ENCODE data around the gene CHST3.
"Not testable (repeated sequence)": the region's sequence is repeated elsewhere in the genome, so short reads cannot be mapped to it uniquely, and the experiment has no call there.

CHST3 gene

DNA sequence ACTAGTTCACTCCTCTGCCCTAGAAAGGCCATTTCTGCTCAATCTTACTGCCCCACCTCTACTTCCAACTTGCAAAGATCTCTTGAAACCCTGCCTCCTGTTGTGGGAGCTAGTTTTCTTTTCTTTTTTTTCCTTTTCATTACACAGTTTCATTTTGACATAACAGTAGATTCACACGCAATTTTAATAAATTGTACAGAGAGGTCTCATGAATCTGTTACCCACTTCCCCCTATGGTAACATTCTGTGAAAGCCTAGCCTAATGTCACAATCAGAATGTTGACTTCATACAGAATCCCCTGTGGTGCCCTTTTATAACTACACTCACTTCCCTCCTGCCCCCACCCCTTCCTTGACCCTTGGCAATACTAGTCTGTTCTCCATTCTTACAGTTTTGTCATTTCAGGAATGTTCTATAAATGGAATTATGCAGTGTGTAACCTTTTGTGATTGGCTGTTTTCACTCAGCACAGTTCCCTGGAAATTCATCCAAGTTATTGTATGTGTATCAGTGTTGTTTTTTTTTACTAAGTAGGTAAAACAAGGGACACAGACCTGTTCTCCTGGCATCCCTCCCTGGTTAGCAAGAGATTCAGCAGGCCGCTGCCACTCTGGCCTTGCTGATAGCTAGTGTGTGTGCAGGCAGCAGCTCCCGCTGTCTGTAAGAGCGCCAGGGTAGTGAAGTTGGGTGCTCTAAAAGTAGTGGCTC is 21.5 kb downstream of the CHST3 start:
- FAIRE-seq (no peak), DNase-seq (ENCODE audit: insufficient read length, low spot score) (no peak)

DNA sequence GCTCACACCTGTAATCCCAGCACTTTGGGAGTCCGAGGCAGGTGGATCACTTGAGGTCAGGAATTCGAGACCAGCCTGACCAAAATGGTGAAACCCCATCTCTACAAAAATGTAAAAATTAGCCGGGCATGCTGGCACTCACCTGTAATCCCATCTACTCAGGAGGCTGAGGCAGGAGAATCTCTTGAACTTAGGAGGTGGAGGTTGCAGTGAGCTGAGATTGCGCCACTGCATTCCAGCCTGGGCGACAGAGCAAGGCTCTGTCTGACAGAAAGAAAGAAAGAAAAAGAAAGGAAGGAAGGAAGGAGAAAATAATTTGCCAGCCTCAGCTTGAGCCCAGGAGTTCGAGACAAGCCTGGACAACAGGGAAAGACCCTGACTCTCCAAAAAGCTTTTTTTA is 24.7 kb downstream of the CHST3 start:
- DNase-seq (ENCODE audit: insufficient read length, low spot score); FAIRE-seq: not testable (repeated sequence)

DNA sequence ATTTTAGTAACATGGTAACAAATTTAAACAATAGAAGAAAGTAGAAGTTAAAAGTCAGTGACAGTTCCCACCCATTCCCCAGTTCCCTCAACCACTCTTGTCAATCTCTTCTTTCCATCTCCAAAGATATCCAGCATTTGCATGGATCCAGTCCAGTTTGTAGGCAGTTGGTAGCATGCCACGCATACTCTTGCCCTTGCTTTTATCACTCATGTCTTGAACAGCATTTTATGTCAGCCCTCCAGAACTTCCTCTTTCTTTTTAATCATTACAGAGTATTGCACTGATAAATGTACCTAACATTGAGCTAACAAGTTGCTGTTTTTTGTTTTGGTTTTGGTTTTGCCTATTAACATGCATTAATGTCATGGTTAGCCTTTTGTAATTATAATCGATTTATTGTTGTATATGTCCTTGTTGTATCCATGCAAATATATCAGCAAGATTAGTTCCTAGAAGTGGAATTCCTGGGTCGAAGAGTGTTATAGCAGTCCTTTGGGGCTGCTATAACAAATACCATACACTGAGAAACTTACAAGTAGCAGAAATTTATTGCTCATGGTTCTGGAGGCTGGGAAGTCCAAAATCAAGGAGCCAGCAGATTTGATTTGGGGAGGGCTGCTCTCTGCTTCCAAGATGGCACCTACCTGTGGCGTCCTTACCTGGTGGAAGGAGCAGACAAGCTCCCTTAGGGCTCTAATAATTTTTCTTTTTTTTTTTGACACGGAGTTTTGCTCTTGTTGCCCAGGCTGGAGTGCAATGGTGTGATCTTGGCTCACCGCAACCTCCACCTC is 25.7 kb downstream of the CHST3 start:
- no peak for FAIRE-seq
- no peak for DNase-seq (ENCODE audit: insufficient read length, low spot score)

DNA sequence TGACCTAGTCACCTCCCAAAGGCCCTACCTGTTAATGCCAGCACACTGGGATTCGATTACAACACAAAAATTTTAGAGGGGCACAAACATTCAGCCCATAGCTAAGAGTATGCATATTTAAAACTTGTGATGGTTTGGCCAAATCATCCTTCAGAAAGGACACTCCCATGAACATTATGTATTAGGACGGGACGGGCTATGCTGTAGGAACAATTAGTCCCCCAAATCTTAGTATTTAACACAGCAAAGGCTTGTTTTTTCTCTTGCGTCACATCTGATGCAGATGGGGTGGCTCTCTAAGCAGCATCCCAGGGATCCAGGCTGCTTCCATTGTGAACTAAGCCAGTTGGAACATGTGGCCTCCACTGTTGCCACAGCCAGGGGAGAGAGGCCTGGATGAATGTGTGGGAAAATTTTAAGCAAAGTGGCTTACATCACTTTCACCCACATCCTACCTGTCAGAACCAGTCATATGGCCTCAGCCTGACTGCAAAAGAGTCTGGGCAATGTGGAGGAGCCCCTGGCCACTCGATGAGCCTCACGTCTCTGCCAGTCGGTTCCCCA is 26.6 kb downstream of the CHST3 start:
- DNase-seq (ENCODE audit: insufficient read length, low spot score): no peak
- FAIRE-seq: no peak

DNA sequence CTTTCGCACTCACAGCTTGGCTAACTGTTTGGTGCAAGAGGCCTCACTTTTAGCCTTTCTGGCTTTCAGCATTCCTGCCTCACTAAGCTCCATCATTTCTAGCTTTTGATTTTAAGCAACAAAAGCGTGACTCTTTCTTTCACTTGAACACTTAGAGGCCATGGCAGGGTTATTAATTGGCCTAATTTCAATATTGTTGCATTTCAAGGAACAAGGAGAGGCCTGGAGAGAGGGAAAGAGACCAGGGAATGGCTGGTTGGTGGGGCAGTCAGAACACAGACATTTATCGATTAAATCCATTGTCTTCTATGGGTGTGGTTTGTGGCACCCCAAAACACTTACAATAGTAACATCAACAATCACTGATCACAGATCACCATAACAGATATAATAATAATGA is 31.3 kb downstream of the CHST3 start:
- no peak for DNase-seq (ENCODE audit: insufficient read length, low spot score)
- FAIRE-seq: no peak

DNA sequence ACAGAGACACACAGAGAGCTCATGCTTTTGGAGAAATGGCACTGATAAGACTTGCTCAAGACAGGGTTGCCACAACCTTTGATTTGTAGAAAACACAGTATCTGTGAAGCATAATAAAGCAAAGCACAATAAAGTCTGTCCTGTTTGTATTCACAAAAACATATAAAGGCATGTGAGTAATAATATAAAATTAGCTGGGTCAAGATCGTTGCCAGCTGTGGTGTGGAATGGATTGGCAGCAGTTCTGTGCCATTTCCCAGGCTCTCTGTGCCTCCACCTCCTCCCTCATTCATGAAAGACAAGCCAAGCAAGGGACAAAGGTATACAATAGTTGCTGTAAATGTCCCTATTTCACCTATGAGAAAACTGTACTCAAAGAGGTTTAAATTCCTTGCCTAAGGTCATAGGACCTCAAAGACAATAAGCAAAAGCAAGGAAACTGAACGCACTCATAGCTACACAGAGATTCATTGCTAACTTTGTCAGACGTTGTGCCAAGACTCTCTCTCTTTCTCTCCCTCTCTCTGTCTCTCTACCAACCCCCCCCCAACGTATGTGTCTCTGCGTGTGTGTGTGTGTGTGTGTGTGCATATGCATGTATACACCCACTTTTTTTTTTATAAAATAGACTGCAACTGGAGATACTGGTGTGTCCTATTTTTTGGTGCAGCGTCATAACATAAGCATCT is 31.8 kb downstream of the CHST3 start:
- no peak for FAIRE-seq
- no peak for DNase-seq (ENCODE audit: insufficient read length, low spot score)

DNA sequence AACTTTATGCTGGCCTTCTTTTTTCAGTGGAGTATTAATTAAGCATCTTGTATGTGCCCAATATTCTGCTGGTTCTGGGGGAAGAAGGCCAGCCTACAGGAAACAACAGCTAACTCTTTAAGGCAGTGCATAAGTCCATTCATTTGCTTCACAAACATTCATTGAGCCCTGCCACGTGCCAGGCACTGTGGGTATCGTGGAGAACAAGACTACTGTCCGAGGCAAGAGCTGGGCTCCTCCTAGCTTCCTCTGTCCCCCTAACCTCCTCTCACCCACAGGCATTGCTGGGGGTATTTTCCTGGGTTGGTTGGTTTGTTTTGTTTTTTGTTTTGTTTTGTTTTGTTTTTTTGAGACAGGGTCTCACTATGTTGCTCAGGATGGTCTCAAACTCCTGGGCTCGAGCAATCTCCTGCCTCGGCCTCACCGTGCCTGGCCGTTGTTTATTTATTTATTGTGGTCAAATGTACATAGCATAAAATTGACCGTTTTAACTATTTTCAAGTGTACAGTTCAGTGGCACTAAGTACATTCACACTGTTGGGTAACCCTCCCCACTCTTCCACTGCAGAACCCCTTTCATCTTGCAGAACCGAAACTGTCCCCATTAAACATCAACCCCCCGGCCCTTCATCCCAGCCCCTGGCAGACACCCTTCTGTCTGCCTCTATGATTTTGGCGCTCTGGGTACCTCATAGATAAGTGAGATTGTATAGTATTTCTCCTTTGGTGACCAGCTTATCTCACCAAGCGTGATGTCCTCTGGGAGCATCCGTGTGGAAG is 32.6 kb downstream of the CHST3 start:
- DNase-seq (ENCODE audit: insufficient read length, low spot score): no peak
- no peak for FAIRE-seq

DNA sequence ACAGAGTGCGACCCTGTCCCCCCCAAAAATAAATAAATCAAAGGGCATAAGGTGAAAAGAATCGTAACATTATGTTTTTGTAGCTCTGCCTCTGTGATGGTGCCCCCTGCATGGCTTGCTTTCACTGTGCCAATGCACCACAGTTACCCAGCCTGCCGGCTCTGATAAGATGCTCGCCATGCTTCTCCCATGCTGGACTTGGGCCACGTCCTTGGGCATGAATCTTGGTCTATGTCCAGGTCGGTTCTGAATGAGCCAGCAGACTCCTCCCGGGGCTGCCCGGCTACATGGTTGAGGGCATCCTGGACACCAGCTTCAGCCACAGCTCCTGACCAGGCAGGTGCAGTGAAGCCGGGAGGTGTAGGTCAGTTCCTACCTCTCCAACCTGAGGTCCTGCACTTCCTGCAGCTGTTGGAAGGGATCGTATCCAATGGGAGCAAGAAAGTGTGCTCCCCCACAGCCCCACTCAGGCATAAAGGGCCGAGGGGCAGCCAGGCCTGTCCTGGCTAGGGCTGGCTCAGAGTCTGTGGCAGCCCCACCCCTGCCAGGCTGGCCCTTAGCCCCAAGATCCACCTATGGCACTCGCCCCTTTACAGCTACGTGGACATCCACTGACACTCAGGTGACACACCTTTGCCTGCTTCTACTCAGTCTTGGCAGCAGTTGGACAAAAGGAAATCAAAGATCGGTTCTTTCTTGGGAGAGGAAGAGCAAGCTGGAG is 34.1 kb downstream of the CHST3 start:
- FAIRE-seq (peak; percentile 66), DNase-seq (ENCODE audit: insufficient read length, low spot score) (no peak)

DNA sequence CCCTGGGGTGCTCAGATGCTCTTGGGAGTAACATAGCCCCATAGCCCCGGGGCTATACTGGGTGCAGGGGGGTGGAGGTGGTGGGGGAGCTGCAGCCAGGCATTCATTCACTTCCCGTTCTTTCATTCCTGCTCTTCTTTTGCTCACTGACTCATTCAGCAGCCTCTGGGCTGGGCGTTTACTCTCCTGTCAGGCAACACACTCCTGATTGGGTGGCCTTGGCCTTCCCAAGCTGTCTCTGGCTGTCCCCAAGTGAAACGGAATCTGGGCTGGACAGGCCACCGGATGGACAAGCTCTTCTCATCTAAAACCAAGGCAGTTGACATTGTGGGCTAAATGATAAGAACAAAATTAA is 34.6 kb downstream of the CHST3 start:
- DNase-seq (ENCODE audit: insufficient read length, low spot score): peak; percentile 88
- peak; percentile 78 for FAIRE-seq

DNA sequence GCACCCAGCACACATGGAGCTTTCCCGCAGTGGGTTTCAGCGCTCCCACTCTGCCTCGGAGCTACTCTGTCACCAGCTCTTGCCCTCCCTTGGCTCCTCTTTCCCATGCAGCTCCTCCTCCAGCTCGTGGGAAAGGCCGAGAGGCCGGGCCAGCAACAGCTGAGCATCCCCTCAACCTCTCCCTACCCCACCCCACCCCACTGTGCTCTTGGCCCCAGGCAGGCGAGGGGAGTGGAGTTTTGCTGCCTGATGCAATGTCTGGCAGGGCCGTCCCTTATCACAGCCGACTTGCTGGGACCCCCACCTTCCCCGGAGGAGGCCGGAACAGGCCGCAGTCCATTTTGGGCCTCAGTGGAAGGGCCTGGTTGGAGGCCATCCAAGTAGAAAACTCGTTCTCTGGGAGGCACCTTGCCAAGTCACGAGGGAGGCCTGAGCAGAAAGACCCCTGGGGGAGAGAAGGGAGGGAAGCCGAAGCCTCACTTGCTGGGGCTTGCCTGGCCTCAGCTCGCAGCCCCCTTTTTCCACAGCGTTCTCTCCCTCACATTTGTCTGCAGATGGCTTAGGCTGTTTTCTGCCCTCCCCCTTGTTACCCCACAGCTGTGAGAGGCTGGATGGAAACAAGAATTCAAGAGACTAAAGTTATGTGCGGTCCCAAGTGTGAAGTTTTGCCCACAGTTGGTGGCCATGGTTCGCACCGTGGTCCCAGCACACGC is 35.3 kb downstream of the CHST3 start:
- FAIRE-seq: no peak
- no peak for DNase-seq (ENCODE audit: insufficient read length, low spot score)

DNA sequence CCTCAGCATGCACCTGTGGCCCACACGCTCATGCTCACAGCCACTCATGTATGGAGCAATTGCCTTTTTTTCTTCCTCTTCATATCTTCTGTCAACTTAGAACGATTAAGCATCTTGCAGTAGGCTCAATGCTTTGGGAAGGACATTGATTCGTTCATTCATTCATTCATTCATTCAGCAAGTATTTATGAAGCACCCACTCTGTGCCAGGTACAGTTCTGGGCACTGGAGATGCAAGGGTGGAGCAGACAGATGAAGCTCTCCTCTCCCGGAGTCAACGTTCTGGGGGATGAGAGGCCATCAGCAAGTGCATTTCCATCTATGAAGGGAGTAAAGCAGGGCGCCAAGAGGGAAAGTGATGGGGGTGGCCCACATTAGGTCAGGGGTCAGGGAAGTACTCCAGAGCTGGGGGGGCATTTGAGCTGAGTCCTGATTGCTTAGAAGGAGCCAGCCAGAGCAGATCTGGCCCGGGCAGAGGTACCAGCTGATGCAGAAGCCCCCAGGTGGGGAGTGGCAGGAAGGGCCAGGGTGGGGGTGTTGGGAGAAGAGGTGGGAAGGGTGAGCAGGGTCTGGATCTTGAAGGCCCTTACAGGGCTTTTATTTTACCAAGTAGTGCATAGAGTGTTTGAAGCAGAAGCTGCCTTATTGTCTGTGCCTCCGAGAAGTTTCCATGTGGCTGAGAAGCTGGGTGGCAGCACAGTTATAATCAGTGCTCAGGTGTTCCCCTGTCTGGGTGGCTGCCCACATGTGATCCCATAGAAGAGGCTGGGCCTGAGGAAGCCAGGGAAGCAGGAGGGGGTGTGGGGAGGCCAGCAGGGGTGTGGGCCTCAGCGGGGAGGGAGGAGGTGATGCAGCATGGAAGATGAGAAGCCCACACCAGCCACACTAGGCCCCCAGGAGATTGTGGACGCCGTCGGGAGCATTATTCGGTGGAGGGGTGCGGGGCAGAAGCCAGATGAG is 36.2 kb downstream of the CHST3 start:
- no peak for FAIRE-seq
- no peak for DNase-seq (ENCODE audit: insufficient read length, low spot score)

DNA sequence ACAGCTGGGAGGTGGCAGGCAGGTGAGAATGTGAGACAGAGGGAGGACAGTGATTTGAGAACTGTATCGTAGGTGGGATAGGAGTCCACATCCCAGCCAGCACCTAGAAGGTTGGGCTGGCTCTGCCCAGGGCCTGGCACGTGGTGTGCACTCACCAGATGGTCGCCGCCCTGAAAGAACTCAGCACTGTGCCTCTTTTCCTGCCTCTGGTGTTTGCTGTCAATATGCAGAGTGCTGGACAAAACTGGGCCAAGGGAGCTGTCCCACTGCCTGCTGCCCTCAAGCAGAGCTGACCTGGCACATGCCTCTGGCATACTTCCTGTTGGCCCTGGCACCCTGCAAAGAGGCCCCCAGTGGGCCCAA is 36.8 kb downstream of the CHST3 start:
- no peak for FAIRE-seq
- DNase-seq (ENCODE audit: insufficient read length, low spot score): no peak

DNA sequence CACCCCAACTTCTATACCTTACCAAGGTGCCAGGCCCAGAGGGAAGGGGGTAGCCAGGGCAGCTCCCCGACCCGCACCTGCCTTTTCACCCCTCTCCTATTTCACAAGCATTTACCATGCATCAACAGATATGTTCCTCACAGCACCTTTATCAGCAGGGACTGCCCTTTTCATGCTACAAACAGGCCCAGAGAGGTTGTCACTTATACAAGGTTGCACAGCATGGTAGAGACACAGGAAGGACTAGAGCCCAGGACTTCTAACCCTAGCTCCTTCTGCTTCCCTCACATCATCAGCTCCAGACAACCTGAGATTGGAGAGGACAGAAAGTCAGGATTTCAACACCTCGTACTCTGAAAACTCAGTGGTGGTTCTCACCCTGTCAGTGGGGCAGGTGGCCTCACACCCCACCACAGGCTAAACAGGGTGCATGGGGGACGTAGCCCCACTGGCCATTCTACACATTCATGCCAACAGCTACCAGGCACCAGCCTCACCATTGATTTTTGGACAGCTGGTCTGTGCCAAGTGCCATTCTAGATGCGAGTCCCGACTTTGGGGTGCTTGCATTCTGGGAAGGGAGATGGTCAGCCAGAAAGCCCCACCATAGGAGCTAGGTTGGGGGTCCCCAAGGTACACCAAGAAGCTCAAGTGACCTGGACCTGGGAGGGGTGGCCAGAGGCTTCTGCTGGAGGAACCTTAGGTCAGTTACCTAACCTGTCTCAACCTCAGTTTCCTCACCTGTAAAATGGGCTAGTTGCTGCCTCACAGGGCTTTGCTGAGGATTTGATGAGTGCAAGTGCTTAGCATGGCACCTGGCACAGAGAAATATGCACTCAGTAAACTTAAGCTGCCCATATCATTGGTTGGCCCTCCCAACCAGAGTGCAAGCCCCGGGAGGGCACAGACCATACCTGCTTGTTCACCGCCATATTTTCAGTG is 38.4 kb downstream of the CHST3 start:
- no peak for FAIRE-seq
- no peak for DNase-seq (ENCODE audit: insufficient read length, low spot score)

DNA sequence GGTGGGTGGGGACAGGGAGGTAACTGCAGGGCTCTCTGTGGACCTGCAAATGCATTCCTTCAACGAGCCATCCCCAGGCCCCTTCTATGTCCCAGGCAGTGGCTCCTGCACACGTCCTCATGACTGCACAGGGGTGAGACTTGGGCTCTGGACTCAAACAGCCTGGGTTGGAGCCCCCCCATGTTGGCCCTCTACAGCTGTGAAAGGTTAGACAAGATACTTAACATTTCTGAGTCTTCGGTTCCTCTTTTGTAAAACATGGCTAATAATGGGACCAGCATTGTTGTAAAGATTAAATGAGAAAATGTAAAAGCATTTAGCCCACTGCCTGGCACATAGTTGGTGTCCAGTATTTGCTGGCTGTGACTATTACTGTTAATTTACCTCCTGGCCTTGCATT is 41.8 kb downstream of the CHST3 start:
- DNase-seq (ENCODE audit: insufficient read length, low spot score) (no peak), FAIRE-seq (no peak)

DNA sequence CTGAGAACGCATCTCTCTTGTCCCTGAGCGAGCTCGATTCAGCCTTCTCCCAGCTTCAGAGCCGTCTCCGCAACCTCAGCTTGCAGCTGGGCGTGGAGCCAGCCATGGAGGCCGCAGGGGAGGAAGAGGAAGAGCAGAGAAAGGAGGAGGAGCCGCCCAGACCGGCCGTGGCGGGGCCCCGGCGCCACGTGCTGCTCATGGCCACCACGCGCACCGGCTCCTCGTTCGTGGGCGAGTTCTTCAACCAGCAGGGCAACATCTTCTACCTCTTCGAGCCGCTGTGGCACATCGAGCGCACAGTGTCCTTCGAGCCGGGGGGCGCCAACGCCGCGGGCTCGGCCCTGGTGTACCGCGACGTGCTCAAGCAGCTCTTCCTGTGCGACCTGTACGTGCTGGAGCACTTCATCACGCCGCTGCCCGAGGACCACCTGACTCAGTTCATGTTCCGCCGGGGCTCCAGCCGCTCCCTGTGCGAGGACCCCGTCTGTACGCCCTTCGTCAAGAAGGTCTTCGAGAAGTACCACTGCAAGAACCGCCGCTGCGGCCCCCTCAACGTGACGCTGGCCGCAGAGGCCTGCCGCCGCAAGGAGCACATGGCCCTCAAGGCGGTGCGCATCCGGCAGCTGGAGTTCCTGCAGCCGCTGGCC is 43.2 kb downstream of the CHST3 start:
- DNase-seq (ENCODE audit: insufficient read length, low spot score) (no peak), FAIRE-seq (no peak)

DNA sequence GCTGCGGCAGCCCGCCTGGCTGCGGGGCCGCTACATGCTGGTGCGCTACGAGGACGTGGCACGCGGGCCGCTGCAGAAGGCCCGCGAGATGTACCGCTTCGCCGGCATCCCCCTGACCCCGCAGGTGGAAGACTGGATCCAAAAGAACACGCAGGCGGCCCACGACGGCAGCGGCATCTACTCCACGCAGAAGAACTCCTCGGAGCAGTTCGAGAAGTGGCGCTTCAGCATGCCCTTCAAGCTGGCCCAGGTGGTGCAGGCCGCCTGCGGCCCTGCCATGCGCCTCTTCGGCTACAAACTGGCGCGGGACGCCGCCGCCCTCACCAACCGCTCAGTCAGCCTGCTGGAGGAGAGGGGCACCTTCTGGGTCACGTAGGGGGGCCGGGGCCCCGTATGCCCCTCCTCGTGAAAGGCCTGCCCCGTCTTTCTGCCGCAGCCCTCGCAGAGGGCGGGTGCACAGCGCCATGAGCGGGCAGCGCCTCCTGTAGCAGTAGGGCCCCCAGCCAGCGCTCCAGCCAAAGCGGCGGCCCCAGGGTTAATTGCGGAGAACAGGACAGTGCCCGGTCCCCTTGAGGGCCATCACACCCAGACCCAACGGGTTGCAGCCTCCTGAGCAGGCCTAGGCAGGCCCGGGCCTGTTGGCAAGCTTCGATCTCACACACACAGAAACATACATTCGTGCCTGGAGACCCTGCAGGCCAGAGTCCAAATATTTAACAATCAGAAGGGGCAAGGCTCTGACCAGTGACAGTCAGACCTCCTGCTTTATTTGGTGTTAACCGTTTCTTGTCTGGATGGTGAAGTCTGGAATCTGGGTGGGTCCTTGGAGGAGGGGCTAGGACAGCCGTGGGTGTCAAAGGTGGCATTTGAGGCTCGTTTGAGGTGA is 44.1 kb downstream of the CHST3 start:
- no peak for FAIRE-seq
- DNase-seq (ENCODE audit: insufficient read length, low spot score): peak; percentile 55
